Skeletal muscle tissue (tissue), 4 donors: ENCODE data around the gene ZMYND19. TPM values are rescaled to one million over a fixed set of nuclear protein-coding genes. Genes with fewer than 3 reads are reported as not detected.
"Not testable (repeated sequence)": the region's sequence is repeated elsewhere in the genome, so short reads cannot be mapped to it uniquely, and the experiment has no call there.

Source experiments
- H3K27ac ChIP-seq: one replicate; pipeline ENCODE4 v1.7.0; 2013; ENCODE audit warnings: mild to moderate bottlenecking, low read depth, low read length, inconsistent platforms
- H3K27me3 ChIP-seq, 3 donors: one replicate each; pipeline ENCODE4 v1.7.0; 2013; ENCODE audit warnings: low read length in 3 of 3; ENCODE audit not compliant: control insufficient read depth in 3 of 3, insufficient read depth in 3 of 3
- H3K36me3 ChIP-seq, 3 donors: one replicate each; pipeline ENCODE4 v1.7.0; 2013; ENCODE audit warnings: low read length in 3 of 3; ENCODE audit not compliant: control insufficient read depth in 3 of 3, insufficient read depth in 3 of 3
- H3K4me1 ChIP-seq, 3 donors: one replicate each; pipeline ENCODE4 v1.7.0; 2013; ENCODE audit warnings: low read length in 3 of 3, mild to moderate bottlenecking in 3 of 3; ENCODE audit not compliant: control insufficient read depth in 3 of 3, insufficient read depth in 3 of 3
- H3K4me3 ChIP-seq, 3 donors: one replicate each; pipeline ENCODE4 v1.7.0; 2013; ENCODE audit warnings: low read length in 3 of 3
- H3K9ac ChIP-seq, 3 donors: one replicate each; pipeline ENCODE4 v1.7.0; 2013; ENCODE audit warnings: low read length in 3 of 3, mild to moderate bottlenecking in 3 of 3, moderate library complexity in 2 of 3, low read depth in 1 of 3
- H3K9me3 ChIP-seq, 3 donors: one replicate each; pipeline ENCODE4 v1.7.0; 2013; ENCODE audit warnings: low read length in 3 of 3; ENCODE audit not compliant: control insufficient read depth in 3 of 3
- total RNA-seq: library from RNA; depleted of rRNA; stranded (reverse); fragments of >200 nt; gene quantifications from one replicate; pipeline ENCODE4 v1.2.3, GENCODE V29; 2014
- donor health status: Osteomylitis.

Gene ZMYND19
- total RNA-seq, 1 donor from 2014 or later: 13.0 TPM

DNA sequence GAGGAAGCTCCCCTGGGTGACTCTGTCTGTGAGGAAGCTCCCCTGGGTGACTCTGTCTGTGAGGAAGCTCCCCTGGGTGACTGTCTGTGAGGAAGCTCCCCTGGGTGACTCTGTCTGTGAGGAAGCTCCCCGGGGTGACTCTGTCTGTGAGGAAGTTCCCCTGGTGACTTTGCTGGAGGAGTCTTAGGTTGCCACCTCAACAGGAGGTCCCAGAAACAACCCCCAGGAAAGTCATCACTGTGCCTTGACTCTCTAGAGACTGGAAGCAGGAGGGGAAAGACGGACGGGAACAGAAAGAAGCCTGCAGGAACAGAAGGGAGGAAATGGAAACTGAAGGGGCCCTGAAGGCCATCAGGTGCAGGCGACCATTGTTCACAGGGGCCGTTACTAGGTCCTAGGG is 21.9 kb downstream of the ZMYND19 start:
- peaks cover 29 to 44% (median 36%) of the 10 kb centered on the region in 3 donors for H3K36me3 ChIP-seq
- not testable (repeated sequence) for H3K27me3 ChIP-seq, H3K4me3 ChIP-seq, H3K4me1 ChIP-seq, H3K9me3 ChIP-seq, H3K9ac ChIP-seq, H3K27ac ChIP-seq

DNA sequence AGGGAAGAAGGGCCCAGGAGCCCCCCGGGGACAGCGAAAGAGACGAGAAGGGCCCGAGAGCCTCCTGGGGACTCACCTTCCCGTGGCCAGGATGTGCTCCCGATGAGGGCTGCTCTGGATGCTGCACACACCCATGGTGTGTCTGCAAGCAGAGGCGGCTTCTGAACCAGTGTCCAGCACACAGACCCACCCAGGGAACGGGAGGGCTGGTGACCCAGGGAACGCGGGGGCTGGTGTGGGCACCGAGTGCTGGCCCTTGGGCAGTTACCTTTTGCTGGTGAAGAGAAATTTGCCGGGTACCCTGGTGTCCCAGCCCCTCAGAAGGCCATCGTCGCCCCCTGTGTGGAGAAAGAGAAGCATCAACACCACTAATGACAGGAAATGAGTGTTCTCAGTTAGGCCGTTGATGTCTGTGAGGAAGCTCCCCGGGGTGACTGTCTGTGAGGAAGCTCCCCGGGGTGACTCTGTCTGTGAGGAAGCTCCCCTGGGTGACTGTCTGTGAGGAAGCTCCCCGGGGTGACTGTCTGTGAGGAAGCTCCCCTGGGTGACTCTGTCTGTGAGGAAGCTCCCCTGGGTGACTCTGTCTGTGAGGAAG is 25.4 kb downstream of the ZMYND19 start:
- H3K27ac ChIP-seq: no peak overlapping the region
- peaks cover 19 to 28% (median 28%) of the 10 kb centered on the region in 3 donors for H3K36me3 ChIP-seq
- H3K4me1 ChIP-seq: no peaks in the 10 kb centered on the region
- H3K4me3 ChIP-seq: no peak overlapping the region
- no peaks in the 10 kb centered on the region for H3K27me3 ChIP-seq
- no peak overlapping the region for H3K9ac ChIP-seq
- H3K9me3 ChIP-seq: no peaks in the 10 kb centered on the region

DNA sequence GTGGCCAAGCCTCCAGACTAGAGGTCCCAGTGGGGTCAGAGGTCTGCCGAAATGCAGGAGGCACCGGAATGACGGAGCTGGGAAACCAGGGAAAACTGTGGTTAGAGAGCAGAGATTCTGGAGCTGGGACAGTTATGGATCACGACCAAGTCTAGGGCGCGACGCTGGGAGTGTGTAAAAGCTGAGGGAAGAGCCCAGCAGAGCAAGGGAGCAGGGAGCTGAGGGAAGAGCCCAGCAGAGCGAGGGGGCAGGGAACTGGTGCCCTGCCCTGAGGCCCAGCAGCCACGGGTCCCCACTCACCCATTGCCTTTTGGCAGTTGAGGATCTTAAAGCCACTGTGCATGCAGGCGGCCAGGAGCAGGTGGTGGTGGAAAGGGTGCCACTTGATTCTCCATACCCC is 26.2 kb downstream of the ZMYND19 start:
- H3K9me3 ChIP-seq: no peaks in the 10 kb centered on the region
- peaks cover 19 to 30% (median 28%) of the 10 kb centered on the region in 3 donors for H3K36me3 ChIP-seq
- H3K4me3 ChIP-seq: no peak overlapping the region

DNA sequence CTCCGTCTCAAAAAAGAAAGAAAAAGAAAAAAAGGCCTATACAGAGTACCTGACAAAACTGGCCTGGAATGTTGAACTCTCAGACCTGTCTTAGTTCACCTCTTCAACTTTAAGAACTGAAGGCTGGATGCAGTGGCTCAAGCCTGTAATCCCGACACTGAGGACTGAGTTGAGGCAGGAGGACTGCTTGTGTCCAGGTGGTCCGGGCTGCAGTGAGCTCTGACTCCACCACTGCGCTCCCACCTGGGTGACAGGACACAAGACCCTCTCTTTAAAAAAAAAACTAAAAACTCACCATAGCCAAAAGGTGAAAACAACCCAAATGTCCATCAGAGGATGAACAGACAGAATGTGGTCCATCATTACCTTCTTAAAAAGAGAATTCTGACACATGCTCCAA is 32.2 kb downstream of the ZMYND19 start:
- no peak overlapping the region for H3K9ac ChIP-seq
- H3K4me1 ChIP-seq: no peaks in the 10 kb centered on the region
- H3K27me3 ChIP-seq: no peaks in the 10 kb centered on the region
- H3K9me3 ChIP-seq: no peaks in the 10 kb centered on the region
- no peak overlapping the region for H3K4me3 ChIP-seq
- H3K36me3 ChIP-seq: peaks cover 20 to 37% (median 36%) of the 10 kb centered on the region in 3 donors
- H3K27ac ChIP-seq: no peak overlapping the region

More for the DNA sequence above, 26.2 kb downstream of the ZMYND19 start:
- H3K27me3 ChIP-seq: no peaks in the 10 kb centered on the region
- no peak overlapping the region for H3K9ac ChIP-seq
- H3K4me1 ChIP-seq: no peaks in the 10 kb centered on the region
- H3K27ac ChIP-seq: no peak overlapping the region

DNA sequence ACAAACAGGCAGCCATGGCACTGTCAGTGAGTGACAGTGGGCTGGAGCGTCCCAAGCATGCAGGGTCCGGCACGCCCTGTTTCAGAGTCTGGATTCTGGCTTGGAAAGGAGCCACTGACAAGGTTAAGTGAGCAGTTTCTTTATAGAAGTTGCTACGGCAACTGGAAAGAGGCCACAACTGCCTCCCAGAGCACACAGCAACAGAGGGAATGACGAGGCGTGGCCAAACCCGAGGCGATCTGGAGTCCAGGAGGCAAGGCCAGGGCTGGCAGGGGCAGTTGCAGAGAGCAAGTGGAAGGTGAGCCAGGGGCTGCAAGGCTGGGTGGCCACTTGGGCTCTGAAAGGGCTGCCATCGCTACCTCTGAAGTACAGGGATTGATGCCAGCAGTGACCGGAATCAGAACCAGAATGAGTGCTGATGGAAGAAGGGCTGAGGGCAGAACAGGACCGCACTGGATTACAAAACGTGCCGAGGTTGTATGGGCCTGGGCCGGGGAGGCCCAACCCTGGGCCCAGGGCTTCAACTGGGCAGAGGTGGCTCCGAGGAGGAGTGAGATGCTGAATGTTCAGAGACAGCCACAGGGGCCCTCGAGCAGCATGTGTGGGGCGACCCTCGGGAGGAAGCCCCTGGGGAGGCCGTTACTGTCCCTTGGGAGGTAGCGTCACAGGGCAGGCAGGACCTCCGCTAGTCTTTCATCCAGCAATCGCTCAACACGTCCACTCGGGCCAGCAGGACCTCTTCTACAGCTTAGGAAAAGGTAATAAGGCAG is 34.1 kb downstream of the ZMYND19 start:
- Histone ChIP-seq H3K27ac (no peak overlapping the region), H3K27me3 (no peaks in the 10 kb centered on the region), H3K4me1 (peaks cover 6 to 8% (median 6%) of the 10 kb centered on the region in 3 donors), H3K9ac (no peak overlapping the region), H3K4me3 (no peak overlapping the region), H3K9me3 (no peaks in the 10 kb centered on the region), H3K36me3 (peaks cover 25 to 33% (median 32%) of the 10 kb centered on the region in 3 donors)

DNA sequence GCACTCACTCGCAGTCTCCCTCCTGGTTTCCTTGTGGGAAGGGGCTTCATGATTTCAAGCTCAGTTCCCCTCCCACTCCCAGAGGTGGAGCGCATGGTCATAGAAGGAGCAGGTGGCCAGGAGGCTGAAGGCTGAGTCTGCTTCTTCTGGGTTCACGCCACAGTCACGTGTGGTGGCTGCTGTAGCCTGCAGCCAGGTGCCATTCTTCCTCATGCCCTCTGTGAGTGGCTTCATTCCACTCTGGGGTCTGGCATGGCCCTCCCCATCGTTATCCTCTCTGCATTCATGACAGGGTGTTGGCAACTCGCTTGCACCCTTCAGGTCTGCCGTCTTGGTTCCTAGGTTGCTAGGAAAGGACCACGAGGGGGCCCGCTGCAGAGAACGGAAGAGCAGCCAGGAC is 35.1 kb downstream of the ZMYND19 start:
- no peak overlapping the region for H3K27ac ChIP-seq

DNA sequence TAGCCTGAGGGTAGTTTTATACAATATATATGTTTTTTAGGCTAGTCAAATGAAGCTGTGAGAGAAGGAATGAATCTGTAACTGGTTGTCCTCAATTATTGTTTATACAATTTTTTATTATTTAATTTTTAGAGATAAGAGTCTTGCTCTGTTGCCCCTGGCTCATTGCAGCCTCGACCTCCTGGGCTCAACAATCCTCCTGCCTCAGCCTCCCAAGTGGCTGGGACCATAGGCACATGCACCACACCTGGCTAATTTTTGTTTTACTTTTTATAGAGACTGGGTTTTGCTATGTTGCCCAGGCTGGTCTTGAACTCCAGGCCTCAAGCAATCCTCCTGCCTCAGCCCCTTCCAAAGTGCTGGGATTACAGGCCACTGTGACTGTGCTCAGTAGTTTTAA is 36.0 kb downstream of the ZMYND19 start:
- Histone ChIP-seq H3K4me1 (peaks cover 13 to 15% (median 14%) of the 10 kb centered on the region in 3 donors), H3K27me3 (no peaks in the 10 kb centered on the region), H3K27ac (no peak overlapping the region), H3K9me3 (no peaks in the 10 kb centered on the region), H3K9ac (no peak overlapping the region), H3K36me3 (peaks cover 25 to 33% (median 26%) of the 10 kb centered on the region in 3 donors), H3K4me3 (no peak overlapping the region)

More for the DNA sequence above, 35.1 kb downstream of the ZMYND19 start:
- H3K9me3 ChIP-seq: no peaks in the 10 kb centered on the region
- no peak overlapping the region for H3K9ac ChIP-seq
- H3K4me1 ChIP-seq: peaks cover 6 to 8% (median 8%) of the 10 kb centered on the region in 3 donors
- no peak overlapping the region for H3K4me3 ChIP-seq
- H3K36me3 ChIP-seq: peaks cover 25 to 33% (median 31%) of the 10 kb centered on the region in 3 donors
- H3K27me3 ChIP-seq: no peaks in the 10 kb centered on the region

DNA sequence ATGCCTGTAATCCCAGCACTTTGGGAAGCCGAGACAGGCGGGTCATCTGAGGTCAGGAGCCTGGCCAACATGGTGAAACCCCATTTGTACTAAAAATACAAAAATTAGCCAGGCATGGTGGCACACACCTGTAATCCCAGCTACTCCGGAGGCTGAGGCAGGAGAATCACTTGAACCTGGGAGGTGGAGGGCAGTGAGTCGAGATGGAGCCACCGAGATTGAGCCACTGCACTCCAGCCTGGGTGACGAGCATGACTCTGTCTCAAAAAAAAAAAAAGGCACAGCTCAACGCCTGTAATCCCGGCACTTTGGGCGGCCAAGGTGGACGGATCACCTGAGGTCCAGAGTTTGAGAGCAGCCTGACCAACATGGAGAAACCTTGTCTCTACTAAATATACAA is 36.7 kb downstream of the ZMYND19 start:
- not testable (repeated sequence) for H3K9me3 ChIP-seq, H3K27ac ChIP-seq, H3K27me3 ChIP-seq, H3K9ac ChIP-seq, H3K4me3 ChIP-seq
- peaks cover 25 to 33% (median 26%) of the 10 kb centered on the region in 3 donors for H3K36me3 ChIP-seq
- H3K4me1 ChIP-seq: peaks cover 17 to 19% (median 19%) of the 10 kb centered on the region in 3 donors

DNA sequence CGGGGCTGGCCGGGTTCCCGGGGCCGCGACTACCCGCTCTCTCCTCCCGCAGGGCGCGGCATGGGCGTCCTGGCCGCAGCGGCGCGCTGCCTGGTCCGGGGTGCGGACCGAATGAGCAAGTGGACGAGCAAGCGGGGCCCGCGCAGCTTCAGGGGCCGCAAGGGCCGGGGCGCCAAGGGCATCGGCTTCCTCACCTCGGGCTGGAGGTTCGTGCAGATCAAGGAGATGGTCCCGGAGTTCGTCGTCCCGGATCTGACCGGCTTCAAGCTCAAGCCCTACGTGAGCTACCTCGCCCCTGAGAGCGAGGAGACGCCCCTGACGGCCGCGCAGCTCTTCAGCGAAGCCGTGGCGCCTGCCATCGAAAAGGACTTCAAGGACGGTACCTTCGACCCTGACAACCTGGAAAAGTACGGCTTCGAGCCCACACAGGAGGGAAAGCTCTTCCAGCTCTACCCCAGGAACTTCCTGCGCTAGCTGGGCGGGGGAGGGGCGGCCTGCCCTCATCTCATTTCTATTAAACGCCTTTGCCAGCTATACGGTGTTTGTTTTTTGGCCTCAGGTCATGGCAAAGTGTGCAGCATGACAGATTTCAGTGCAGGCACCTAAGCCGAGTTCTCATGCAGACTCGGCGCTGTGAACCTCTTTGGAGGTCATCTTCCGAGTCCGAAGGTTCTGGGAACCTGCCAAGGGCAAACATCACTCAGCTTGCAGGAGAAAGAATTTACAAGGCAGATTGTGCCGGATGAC is 38.1 kb downstream of the ZMYND19 start:
- H3K27ac ChIP-seq: peak overlapping the region; percentile 86
- H3K9ac ChIP-seq: peak overlapping the region; percentile 84 to 93 (median 85)
- H3K27me3 ChIP-seq: no peaks in the 10 kb centered on the region
- H3K9me3 ChIP-seq: no peaks in the 10 kb centered on the region
- H3K4me3 ChIP-seq: peak overlapping the region; percentile 82 to 94 (median 87)
- peaks cover 26 to 31% (median 30%) of the 10 kb centered on the region in 3 donors for H3K4me1 ChIP-seq
- peaks cover 20 to 30% (median 22%) of the 10 kb centered on the region in 3 donors for H3K36me3 ChIP-seq
